ENCODE results near the gene SH3D19.

DNA sequence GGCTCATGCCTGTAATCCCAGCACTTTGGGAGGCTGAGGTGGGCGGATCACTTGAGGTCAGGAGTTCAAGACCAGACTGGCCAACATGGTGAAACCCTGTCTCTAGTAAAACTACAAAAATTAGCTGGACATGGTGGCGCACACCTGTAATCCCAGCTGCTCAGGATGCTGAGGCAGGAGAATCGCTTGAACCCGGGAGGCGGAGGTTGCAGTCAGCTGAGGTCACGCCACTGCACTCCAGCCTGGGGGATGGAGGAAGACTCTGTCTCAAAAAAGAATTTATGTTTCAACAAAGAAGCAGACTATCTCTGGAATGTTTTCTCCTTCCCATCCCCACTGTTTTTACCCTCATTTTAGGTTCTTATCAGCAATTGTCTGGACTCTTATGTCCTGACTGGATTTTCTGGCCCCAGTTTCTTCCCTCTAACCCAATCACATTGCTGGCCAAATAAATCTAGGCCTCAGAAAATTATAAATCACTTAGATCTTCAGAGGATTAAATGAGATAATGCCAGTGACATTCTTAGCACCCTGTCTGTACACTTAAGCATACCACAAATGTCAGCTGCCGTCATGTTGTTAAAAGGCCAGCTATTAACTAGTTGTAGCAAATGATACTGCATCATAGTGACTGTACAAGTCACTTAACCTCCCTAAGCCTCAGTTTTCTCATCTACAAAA is 93.3 kb downstream of the SH3D19 start:
- TF ChIP-seq, protein P1, sequence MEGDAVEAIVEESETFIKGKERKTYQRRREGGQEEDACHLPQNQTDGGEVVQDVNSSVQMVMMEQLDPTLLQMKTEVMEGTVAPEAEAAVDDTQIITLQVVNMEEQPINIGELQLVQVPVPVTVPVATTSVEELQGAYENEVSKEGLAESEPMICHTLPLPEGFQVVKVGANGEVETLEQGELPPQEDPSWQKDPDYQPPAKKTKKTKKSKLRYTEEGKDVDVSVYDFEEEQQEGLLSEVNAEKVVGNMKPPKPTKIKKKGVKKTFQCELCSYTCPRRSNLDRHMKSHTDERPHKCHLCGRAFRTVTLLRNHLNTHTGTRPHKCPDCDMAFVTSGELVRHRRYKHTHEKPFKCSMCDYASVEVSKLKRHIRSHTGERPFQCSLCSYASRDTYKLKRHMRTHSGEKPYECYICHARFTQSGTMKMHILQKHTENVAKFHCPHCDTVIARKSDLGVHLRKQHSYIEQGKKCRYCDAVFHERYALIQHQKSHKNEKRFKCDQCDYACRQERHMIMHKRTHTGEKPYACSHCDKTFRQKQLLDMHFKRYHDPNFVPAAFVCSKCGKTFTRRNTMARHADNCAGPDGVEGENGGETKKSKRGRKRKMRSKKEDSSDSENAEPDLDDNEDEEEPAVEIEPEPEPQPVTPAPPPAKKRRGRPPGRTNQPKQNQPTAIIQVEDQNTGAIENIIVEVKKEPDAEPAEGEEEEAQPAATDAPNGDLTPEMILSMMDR (IDR thresholded peaks at IDR 0.05): no peak
- no peak for TF ChIP-seq POLR2A (IDR thresholded peaks at IDR 0.05)
